Gastroesophageal sphincter (tissue), 4 donors: ENCODE results near the gene CEP63. TPM values are rescaled to one million over a fixed set of nuclear protein-coding genes. Genes with fewer than 3 reads are reported as not detected.

ENCODE experiments used
- ATAC-seq: fragments of 150-250 bp; one replicate; pipeline ENCODE4 v1.9.1; 2016; ENCODE audit warnings: mild to moderate bottlenecking, moderate library complexity
- H3K27ac ChIP-seq, 4 donors: fragments of 200-600 bp; sonication (generic) in 3 of 4; 1 replicate in 3 of 4; 2 replicates in 1 of 4; pipeline ENCODE4 v1.5.1; 2016 to 2019
- H3K27me3 ChIP-seq: fragments of 200-600 bp; sonication (generic); one replicate; pipeline ENCODE4 v1.5.1; 2019
- H3K36me3 ChIP-seq, 2 donors: fragments of 200-600 bp; sonication (generic); one replicate each; pipeline ENCODE4 v1.5.1; 2019; ENCODE audit warnings: control low read depth in 1 of 2
- H3K4me1 ChIP-seq, 3 donors: fragments of 200-600 bp; sonication (generic); 1 replicate in 2 of 3; 2 replicates in 1 of 3; pipeline ENCODE4 v1.5.1; 2016 to 2019; ENCODE audit warnings: control low read depth in 2 of 3
- H3K4me3 ChIP-seq, 2 donors: fragments of 200-600 bp; sonication (generic); one replicate each; pipeline ENCODE4 v1.5.1; 2019; ENCODE audit warnings: mild to moderate bottlenecking in 1 of 2, moderate library complexity in 1 of 2
- H3K9me3 ChIP-seq, 3 donors: fragments of 200-600 bp; sonication (generic); one replicate each; pipeline ENCODE4 v1.5.1; 2017 to 2019; ENCODE audit warnings: control low read depth in 2 of 3
- EP300 ChIP-seq: sonication (generic); formaldehyde crosslinking; IDR thresholded peaks from one replicate; pipeline ENCODE4 v1.6.1; 2017; ENCODE audit warnings: antibody characterized with exemption, mild to moderate bottlenecking
- POLR2A ChIP-seq, 2 donors: fragments of 450-650 bp; IDR thresholded peaks; one replicate each; pipeline ENCODE4 v1.6.1; 2017; ENCODE audit warnings: antibody characterized with exemption in 2 of 2, mild to moderate bottlenecking in 2 of 2, moderate library complexity in 1 of 2
- POLR2AphosphoS5 ChIP-seq: sonication (generic); formaldehyde crosslinking; IDR thresholded peaks from one replicate; pipeline ENCODE4 v1.6.1; 2017; ENCODE audit warnings: antibody characterized with exemption
- WGBS, 2 donors: methylation state at CpG; one replicate each; pipeline ENCODE4 v1.1.5; 2018; ENCODE audit warnings: low coverage in 1 of 2; 5-methylcytosine and 5-hydroxymethylcytosine counted together
- total RNA-seq, 4 donors: library from RNA; depleted of rRNA; stranded (reverse); fragments of >200 nt; gene quantifications; one replicate each; pipeline ENCODE4 v1.1.0, GENCODE V29; 2016
- TF ChIP-seq, protein P1 (sequence below), 4 experiments: fragments of 200-600 bp in 2 of 4; fragments of 450-650 bp in 2 of 4; sonication (generic) in 1 of 4; IDR thresholded peaks; one replicate each; pipeline ENCODE4 v1.5.1; 2017 to 2019; ENCODE audit warnings: antibody characterized with exemption in 4 of 4, mild to moderate bottlenecking in 2 of 4, moderate library complexity in 2 of 4

The CEP63 gene
- total RNA-seq, 4 donors from 2014 or later: 17.9 to 30.1 (median 25.9) TPM

DNA sequence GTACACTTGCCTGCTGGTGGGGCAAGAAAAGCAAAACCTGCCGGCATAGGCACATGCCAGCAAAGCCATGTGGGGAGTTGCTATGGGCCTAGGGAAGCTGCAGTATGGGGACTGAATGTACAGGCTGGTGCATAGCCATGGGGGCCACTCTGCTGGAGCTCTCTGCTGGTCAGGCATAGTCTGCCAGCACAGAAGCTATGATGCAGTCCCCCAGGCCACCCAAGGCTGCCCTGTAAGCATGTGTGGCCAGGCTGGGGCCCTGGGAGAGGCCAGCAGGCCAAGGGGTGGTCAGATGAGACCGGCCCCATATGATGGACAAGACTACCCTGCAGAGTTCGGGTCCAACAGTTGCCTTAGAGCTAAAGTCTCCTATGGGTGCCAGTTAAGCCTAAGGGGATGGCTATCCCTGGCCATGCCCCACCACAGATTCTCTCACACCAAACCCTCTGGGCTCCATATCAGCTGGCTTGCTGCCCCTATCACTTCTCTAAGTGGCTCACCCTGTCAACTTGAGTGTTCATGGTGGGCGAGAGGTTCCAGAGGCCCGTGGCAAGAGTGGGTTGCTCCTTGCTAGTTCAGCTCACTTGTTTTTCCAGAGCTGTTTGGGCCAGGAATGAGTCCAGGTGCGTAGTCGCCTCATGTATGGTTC, 41.8 kb downstream of the CEP63 start:
- Histone ChIP-seq H3K27ac (no peak overlapping the region), H3K27me3 (no peaks in the 10 kb centered on the region), H3K9me3 (peaks cover 0 to 34% (median 0%) of the 10 kb centered on the region in 3 donors), H3K4me3 (no peak overlapping the region), H3K4me1 (no peaks in the 10 kb centered on the region), H3K36me3 (peaks cover 0 to 10% of the 10 kb centered on the region in 2 donors)
- TF ChIP-seq EP300 (no peak), POLR2AphosphoS5 (no peak), POLR2A (IDR thresholded peaks at IDR 0.05) (no peak)
- TF ChIP-seq, protein P1, sequence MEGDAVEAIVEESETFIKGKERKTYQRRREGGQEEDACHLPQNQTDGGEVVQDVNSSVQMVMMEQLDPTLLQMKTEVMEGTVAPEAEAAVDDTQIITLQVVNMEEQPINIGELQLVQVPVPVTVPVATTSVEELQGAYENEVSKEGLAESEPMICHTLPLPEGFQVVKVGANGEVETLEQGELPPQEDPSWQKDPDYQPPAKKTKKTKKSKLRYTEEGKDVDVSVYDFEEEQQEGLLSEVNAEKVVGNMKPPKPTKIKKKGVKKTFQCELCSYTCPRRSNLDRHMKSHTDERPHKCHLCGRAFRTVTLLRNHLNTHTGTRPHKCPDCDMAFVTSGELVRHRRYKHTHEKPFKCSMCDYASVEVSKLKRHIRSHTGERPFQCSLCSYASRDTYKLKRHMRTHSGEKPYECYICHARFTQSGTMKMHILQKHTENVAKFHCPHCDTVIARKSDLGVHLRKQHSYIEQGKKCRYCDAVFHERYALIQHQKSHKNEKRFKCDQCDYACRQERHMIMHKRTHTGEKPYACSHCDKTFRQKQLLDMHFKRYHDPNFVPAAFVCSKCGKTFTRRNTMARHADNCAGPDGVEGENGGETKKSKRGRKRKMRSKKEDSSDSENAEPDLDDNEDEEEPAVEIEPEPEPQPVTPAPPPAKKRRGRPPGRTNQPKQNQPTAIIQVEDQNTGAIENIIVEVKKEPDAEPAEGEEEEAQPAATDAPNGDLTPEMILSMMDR (IDR thresholded peaks at IDR 0.05): no peak
- WGBS, 2 donors: 88% methylated on average over 2 of the region's 7 CpGs; no CpG with 5 or more reads in 1 of the 2 donors
- no peak for ATAC-seq

DNA sequence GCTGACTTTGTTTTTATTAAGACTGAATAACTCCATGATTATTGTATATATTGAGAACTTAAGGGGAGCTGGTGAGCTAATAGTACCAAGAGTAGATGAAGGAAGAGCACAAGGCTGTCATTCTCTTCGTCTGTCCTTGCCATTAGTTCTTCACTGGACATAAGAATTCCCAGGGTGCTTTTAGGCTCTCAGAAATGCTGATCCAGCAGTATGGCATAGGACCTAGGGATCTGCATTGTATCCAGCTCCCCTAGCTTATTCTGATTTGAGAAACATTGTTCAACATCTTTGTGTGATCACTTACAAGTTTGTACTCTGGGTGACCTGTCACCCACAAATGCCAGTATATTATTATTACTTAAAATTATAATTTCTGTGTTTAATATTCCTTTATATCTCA, 47.6 kb downstream of the CEP63 start:
- Histone ChIP-seq H3K27ac (no peak overlapping the region), H3K27me3 (no peaks in the 10 kb centered on the region), H3K4me3 (no peak overlapping the region), H3K36me3 (peaks cover 0 to 63% of the 10 kb centered on the region in 2 donors), H3K9me3 (no peaks in the 10 kb centered on the region), H3K4me1 (no peaks in the 10 kb centered on the region)
- ATAC-seq: no peak
- WGBS, 2 donors: 63 to 100% methylated on average over 1 of the region's 1 CpG
- TF ChIP-seq, protein P1 (IDR thresholded peaks at IDR 0.05): no peak
- TF ChIP-seq POLR2A (IDR thresholded peaks at IDR 0.05) (no peak), POLR2AphosphoS5 (no peak), EP300 (no peak)

DNA sequence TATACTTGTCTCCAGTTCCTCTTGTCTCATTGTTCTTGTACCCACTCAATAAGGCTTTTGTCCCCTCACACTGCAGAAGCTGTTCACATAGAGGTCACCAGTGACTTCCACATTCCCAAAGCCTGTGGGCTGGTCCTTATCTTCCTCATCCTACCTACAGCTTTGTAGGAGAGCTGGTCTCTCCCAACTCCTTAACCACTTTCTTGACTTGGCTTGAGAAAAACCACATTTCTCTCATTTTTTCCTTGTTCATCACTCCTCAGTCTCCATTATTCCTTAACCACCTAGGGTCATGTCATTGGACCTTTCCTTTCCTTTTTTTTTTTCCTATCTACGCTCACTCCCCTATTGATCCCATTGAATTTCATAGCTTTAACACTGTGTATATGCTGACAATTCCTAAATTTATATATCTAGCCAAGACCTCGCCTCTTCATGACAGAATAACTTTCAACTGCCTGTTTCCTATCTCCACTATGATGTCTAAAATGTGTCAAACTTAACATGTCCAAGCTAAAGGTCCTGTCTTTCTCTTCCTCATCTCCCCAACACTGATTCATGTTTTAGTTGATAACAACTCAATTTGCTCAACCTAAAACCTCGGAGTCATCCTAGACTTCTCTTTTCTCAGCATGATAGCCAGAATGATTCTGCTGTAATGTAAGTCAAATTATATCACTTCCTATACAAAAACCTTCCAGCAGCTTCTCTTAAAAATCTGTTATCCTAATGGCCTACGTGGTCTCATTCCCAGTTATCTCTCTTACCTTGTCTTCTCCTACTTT, 49.5 kb downstream of the CEP63 start:
- H3K9me3 ChIP-seq: no peaks in the 10 kb centered on the region
- 84 to 95% methylated on average over 4 of the region's 4 CpGs for WGBS, 2 donors
- no peak overlapping the region for H3K27ac ChIP-seq
- no peaks in the 10 kb centered on the region for H3K4me1 ChIP-seq
- H3K4me3 ChIP-seq: no peak overlapping the region
- no peaks in the 10 kb centered on the region for H3K27me3 ChIP-seq
- H3K36me3 ChIP-seq: peaks cover 0 to 75% of the 10 kb centered on the region in 2 donors
- no peak for ATAC-seq
- TF ChIP-seq POLR2A (IDR thresholded peaks at IDR 0.05) (no peak), EP300 (no peak), POLR2AphosphoS5 (no peak)
- TF ChIP-seq, protein P1 (IDR thresholded peaks at IDR 0.05): no peak

DNA sequence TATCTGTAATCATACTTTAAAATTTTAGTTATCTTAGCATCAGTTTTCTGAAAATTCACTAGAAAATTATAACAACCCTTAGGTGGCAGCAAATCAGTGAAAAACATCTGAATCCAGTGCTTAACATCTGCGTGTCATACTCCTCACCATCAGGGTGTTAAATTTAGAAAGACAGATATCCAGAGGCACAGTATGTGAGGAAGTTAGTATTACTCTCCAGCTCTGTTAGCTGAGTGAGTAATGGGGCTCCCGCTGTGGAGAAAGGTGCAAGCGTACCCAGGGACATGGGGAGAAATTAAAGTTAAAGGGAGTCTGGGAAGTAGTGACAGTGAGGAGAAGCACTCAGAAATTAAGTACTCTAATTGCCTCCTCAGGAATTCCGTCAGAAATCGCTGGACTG, 50.9 kb downstream of the CEP63 start:
- TF ChIP-seq, protein P1 (IDR thresholded peaks at IDR 0.05): no peak
- TF ChIP-seq EP300: no peak
- TF ChIP-seq POLR2AphosphoS5: no peak
- no peak for TF ChIP-seq POLR2A (IDR thresholded peaks at IDR 0.05)
- no peak overlapping the region for H3K27ac ChIP-seq
- WGBS, 2 donors: 88 to 92% methylated on average over 5 of the region's 5 CpGs
- H3K4me3 ChIP-seq: no peak overlapping the region
- no peaks in the 10 kb centered on the region for H3K4me1 ChIP-seq
- H3K27me3 ChIP-seq: no peaks in the 10 kb centered on the region
- no peak for ATAC-seq
- H3K9me3 ChIP-seq: no peaks in the 10 kb centered on the region
- peaks cover 0 to 76% of the 10 kb centered on the region in 2 donors for H3K36me3 ChIP-seq
